MM.1S (cell line): ENCODE data around the gene AAK1.

Experiments used
- EZH2 ChIP-seq: fragments of 300-600 bp; sonication (generic); optimal IDR thresholded peaks from 2 replicates; pipeline ENCODE3; 2017; ENCODE audit warnings: low read depth, mild to moderate bottlenecking, antibody characterized with exemption, low read length, mixed read lengths
- TF ChIP-seq, protein P1 (sequence below): fragments of 300-600 bp; sonication (generic); IDR thresholded peaks from 2 replicates; pipeline ENCODE4 v1.5.1; 2016; ENCODE audit warnings: antibody characterized with exemption, low read length, mixed read lengths

GRCh38 chr2:69424419-69424818, 219.1 kb downstream of the AAK1 start:
- TF ChIP-seq, protein P1, sequence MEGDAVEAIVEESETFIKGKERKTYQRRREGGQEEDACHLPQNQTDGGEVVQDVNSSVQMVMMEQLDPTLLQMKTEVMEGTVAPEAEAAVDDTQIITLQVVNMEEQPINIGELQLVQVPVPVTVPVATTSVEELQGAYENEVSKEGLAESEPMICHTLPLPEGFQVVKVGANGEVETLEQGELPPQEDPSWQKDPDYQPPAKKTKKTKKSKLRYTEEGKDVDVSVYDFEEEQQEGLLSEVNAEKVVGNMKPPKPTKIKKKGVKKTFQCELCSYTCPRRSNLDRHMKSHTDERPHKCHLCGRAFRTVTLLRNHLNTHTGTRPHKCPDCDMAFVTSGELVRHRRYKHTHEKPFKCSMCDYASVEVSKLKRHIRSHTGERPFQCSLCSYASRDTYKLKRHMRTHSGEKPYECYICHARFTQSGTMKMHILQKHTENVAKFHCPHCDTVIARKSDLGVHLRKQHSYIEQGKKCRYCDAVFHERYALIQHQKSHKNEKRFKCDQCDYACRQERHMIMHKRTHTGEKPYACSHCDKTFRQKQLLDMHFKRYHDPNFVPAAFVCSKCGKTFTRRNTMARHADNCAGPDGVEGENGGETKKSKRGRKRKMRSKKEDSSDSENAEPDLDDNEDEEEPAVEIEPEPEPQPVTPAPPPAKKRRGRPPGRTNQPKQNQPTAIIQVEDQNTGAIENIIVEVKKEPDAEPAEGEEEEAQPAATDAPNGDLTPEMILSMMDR: no peak
- no peak for TF ChIP-seq EZH2
